ENCODE results near the gene FERMT3.

The FERMT3 gene

DNA sequence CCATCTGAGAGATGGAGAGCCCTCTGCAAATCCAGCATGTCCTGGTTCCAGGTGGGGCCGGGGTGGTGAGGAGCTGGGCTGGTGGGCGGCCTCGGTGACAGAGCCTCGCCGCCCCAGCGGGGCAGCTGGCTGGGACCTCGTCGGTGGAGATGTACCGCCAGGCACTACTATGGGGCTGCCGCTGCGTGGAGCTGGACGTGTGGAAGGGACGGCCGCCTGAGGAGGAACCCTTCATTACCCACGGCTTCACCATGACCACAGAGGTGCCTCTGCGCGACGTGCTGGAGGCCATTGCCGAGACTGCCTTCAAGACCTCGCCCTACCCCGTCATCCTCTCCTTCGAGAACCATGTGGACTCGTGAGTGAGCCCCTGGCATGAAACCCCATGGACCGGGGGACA, 51.8 kb downstream of the FERMT3 start:
- DNase-seq (ENCODE audit: extremely low read depth, low read depth): no peak
- TF ChIP-seq, protein P1, sequence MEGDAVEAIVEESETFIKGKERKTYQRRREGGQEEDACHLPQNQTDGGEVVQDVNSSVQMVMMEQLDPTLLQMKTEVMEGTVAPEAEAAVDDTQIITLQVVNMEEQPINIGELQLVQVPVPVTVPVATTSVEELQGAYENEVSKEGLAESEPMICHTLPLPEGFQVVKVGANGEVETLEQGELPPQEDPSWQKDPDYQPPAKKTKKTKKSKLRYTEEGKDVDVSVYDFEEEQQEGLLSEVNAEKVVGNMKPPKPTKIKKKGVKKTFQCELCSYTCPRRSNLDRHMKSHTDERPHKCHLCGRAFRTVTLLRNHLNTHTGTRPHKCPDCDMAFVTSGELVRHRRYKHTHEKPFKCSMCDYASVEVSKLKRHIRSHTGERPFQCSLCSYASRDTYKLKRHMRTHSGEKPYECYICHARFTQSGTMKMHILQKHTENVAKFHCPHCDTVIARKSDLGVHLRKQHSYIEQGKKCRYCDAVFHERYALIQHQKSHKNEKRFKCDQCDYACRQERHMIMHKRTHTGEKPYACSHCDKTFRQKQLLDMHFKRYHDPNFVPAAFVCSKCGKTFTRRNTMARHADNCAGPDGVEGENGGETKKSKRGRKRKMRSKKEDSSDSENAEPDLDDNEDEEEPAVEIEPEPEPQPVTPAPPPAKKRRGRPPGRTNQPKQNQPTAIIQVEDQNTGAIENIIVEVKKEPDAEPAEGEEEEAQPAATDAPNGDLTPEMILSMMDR (IDR thresholded peaks at IDR 0.05; ENCODE audit: low read depth, low read length): no peak

DNA sequence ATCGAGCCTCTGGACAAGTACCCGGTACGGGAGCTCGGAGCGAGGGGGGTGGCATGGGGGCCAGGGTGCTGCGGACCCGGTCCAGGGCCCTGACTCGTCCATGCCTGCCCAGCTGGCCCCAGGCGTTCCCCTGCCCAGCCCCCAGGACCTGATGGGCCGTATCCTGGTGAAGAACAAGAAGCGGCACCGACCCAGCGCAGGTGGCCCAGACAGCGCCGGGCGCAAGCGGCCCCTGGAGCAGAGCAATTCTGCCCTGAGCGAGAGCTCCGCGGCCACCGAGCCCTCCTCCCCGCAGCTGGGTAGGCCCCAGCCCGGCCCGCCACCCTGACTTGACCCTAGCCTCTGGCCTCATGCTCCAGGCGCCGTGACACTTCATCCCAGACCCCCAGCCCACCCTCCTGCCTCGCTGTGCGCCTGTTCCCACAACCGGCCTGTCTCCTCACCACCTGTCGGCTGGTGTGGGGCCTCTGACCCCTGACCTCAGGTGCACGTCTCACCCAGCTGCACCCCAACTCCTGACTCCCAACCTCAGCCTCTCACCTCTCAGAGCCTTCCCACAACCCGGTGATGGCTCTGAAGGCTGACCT, 52.5 kb downstream of the FERMT3 start:
- DNase-seq (ENCODE audit: extremely low read depth, low read depth): no peak
- TF ChIP-seq, protein P1 (IDR thresholded peaks at IDR 0.05; ENCODE audit: low read depth, low read length): no peak

DNA sequence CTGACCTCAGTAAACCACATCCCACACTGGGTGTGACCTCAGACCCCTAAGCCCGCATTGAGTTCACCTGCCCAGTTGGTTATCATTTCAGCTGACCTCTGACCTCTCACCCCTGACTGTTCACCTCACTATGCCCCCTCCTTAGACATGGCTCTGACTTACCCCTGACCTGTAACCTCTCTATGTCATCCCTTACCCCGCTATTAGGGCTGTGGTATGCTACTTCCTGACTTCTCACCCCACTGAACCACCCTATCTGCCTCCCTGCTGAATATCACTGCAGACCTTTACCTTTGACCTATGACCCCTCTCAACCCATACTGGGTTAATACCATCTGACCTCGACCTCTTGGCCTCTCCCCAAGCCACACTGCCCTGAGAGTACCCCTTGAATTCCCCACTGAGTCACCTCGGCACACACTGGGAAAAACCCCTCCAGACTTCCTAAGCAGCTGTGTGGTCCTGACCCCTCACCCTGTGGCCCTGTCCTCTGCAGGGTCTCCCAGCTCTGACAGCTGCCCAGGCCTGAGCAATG, 53.1 kb downstream of the FERMT3 start:
- no peak for DNase-seq (ENCODE audit: extremely low read depth, low read depth)
- TF ChIP-seq, protein P1 (IDR thresholded peaks at IDR 0.05; ENCODE audit: low read depth, low read length): no peak

DNA sequence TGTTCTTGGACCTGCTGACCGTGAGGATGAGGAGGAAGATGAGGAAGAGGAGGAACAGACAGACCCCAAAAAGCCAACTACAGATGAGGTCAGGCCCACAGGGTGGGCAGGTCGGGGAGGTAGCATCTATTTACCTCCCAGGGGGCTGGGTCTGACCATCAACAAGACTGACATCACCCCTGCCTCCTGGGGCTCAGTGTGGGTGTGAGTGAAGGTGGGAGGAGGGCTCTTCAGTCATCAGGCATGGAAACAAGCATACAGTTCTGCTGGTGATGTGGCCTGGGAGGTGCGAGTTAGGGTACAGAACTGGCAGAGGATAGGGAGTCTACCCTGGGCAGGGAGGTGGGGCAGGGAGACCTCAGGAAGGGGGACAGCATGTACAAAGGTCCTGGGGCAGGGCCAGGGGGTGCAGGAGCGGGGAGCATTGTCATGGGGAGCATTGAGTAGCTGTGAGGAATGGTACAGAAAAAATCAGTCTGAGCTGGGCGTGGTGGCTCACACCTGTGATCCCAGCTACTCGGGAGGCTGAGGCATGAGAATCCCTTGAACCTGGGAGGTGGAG, 53.7 kb downstream of the FERMT3 start:
- TF ChIP-seq, protein P1 (IDR thresholded peaks at IDR 0.05; ENCODE audit: low read depth, low read length): no peak
- DNase-seq (ENCODE audit: extremely low read depth, low read depth): no peak

DNA sequence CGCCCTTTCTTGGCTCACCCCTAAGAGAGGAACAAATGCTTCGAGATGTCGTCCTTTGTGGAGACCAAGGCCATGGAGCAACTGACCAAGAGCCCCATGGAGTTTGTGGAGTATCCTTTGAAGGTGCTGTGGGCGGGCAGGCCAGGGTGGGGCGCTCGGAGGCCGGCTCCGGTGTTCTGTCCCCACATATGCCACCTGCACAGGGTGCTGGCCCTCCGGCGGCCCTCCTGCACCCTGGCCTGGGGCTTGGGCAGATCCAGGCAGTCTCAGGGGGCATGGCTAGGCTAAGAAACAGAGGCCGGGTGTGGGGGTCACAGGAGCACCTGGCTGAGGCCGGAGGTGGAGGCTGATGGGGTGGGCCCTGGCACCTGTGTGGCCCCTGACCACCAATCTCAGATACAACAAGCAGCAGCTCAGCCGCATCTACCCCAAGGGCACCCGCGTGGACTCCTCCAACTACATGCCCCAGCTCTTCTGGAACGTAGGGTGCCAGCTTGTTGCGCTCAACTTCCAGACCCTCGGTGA, 55.1 kb downstream of the FERMT3 start:
- DNase-seq (ENCODE audit: extremely low read depth, low read depth): no peak
- TF ChIP-seq, protein P1 (IDR thresholded peaks at IDR 0.05; ENCODE audit: low read depth, low read length): no peak

DNA sequence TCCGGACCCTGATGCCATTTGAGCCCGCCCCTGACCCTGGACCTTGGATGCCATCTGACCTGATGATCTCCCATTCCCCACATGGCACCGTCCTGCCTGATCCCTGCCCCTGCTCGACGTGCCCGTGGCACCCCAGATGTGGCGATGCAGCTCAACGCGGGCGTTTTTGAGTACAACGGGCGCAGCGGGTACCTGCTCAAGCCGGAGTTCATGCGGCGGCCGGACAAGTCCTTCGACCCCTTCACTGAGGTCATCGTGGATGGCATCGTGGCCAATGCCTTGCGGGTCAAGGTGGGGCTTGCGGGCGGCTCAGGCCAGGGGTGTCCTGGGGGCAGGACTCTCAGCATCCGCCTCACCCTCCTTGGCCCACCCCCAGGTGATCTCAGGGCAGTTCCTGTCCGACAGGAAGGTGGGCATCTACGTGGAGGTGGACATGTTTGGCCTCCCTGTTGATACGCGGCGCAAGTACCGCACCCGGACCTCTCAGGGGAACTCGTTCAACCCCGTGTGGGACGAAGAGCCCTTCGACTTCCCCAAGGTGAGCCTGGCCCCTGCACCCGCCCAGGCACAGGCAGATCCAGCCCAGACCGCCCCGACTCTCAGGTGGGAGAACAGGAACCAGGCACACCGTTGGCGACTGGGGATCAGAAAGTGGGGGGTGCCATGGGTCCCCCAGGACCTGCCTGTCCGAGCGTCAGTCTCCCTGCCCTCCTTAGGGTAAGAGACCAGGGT, 55.9 kb downstream of the FERMT3 start:
- no peak for DNase-seq (ENCODE audit: extremely low read depth, low read depth)
- TF ChIP-seq, protein P1 (IDR thresholded peaks at IDR 0.05; ENCODE audit: low read depth, low read length): no peak
